HG03342 (cell line): ENCODE measurements around the gene MAP2K7.
"Not testable (repeated sequence)": the region's sequence is repeated elsewhere in the genome, so short reads cannot be mapped to it uniquely, and the experiment has no call there.

Experiments used
- ATAC-seq: cut with Tn5 transposase; IDR thresholded peaks from one replicate; pipeline ENCODE4 v1.9.1; 2021; ENCODE audit warnings: mild to moderate bottlenecking, moderate library complexity; ENCODE audit not compliant: unreplicated experiment

MAP2K7 gene

GRCh38 chr19:7883105-7883504, 20.6 kb upstream of the MAP2K7 start:
- ATAC-seq, result no peak

GRCh38 chr19:7883796-7884570, 19.7 kb upstream of the MAP2K7 start:
- ATAC-seq, result no peak

GRCh38 chr19:7885818-7886217, 17.9 kb upstream of the MAP2K7 start:
- no peak for ATAC-seq

GRCh38 chr19:7887408-7888144, 16.1 kb upstream of the MAP2K7 start:
- ATAC-seq, result no peak

GRCh38 chr19:7888145-7888825, 15.4 kb upstream of the MAP2K7 start, which contains the start of gene LRRC8E:
Gene LRRC8E, plus strand, starts transcription at chr19:7888510. Its CDS starts 7,094 bp downstream, at chr19:7895604.
- ATAC-seq, result no peak

- no peak for ATAC-seq
Observed at GRCh38 chr19:7888826-7889217, 14.9 kb upstream of the MAP2K7 start.

GRCh38 chr19:7893362-7894101, 10.1 kb upstream of the MAP2K7 start:
- ATAC-seq, result not testable (repeated sequence)

GRCh38 chr19:7894612-7895309, 8.9 kb upstream of the MAP2K7 start:
- ATAC-seq, result no peak

GRCh38 chr19:7895565-7895964, 8.1 kb upstream of the MAP2K7 start:
- no peak for ATAC-seq

GRCh38 chr19:7897292-7897691, 6.4 kb upstream of the MAP2K7 start:
- ATAC-seq, result no peak

- ATAC-seq, result no peak
Observed at GRCh38 chr19:7898967-7899366, 4.7 kb upstream of the MAP2K7 start.

GRCh38 chr19:7899751-7900378, 3.8 kb upstream of the MAP2K7 start:
- no peak for ATAC-seq

GRCh38 chr19:7900401-7900870, 3.2 kb upstream of the MAP2K7 start:
- ATAC-seq, result no peak

- no peak for ATAC-seq
Observed at GRCh38 chr19:7900931-7901330, 2.7 kb upstream of the MAP2K7 start.

- ATAC-seq, result no peak
Observed at GRCh38 chr19:7901337-7901736, 2.3 kb upstream of the MAP2K7 start.

- no peak for ATAC-seq
Observed at GRCh38 chr19:7902796-7903243, 857 bp upstream of the MAP2K7 start.

GRCh38 chr19:7904074-7905020, 670 bp downstream of the MAP2K7 start:
- peak; percentile 35 for ATAC-seq

- no peak for ATAC-seq
Observed at GRCh38 chr19:7905268-7905667, 1.6 kb downstream of the MAP2K7 start.

GRCh38 chr19:7905859-7906258, 2.2 kb downstream of the MAP2K7 start:
- no peak for ATAC-seq
